GM12878 (cell line): ENCODE measurements around the gene LAMC3. TPM values are rescaled to one million over a fixed set of nuclear protein-coding genes. Genes with fewer than 3 reads are reported as not detected.

ENCODE experiments used
- ATAC-seq: fragments of 200-7000 bp; cut with Tn5 transposase; 3 replicates; pipeline ENCODE4 v1.9.1; 2020; ENCODE audit warnings: mild to moderate bottlenecking, moderate library complexity
- BruUV-seq: library from RNA; stranded (reverse); fragments of 400-500 nt; replicated peaks from 2 replicates; lab custom pipeline; 2021; lab: Mats Ljungman, UMichigan
- CTCF ChIA-PET: fragments of 300-600 bp; sonication (Branson Sonifier 250); formaldehyde crosslinking; extraction: SDS; loops from one replicate; lab custom pipeline; 2021; ENCODE audit warnings: inconsistent platforms; lab: Yijun Ruan, JAX
- POLR2A ChIA-PET: fragments of 350-600 bp; formaldehyde crosslinking; extraction: SDS; loops from one replicate; lab custom pipeline; 2021; ENCODE audit warnings: inconsistent platforms; lab: Charles Lee
- RAD21 ChIA-PET: fragments of 300-600 bp; sonication (Branson Sonifier 250); formaldehyde crosslinking; loops from one replicate; lab custom pipeline; 2023; ENCODE audit warnings: antibody characterized with exemption; ENCODE audit not compliant: unreplicated experiment; lab: Charles Lee
- SMC1A ChIA-PET: fragments of 300-600 bp; sonication (Branson Sonifier 250); formaldehyde crosslinking; loops from one replicate; lab custom pipeline; 2023; ENCODE audit not compliant: unreplicated experiment, uncharacterized antibody; lab: Charles Lee
- DNase-seq: peaks from one replicate; pipeline ENCODE4 v3.0.0-alpha.2; 2011; ENCODE audit warnings: low read depth, low spot score
- FAIRE-seq: peaks from 3 replicates; lab custom pipeline; 2011; peaks lifted over from hg19 to GRCh38; lab: Jason Lieb, UNC
- H2AFZ ChIP-seq: 2 replicates; pipeline ENCODE4 v1.6.0; 2011; ENCODE audit warnings: low read depth, low read length, control low read depth; ENCODE audit not compliant: control insufficient read depth
- H3K27ac ChIP-seq: 2 replicates; pipeline ENCODE4 v1.5.1; 2011; ENCODE audit warnings: control low read depth; ENCODE audit not compliant: control insufficient read depth, insufficient read depth
- H3K27me3 ChIP-seq, 2 experiments: replicated peaks in 1 of 2; 2 replicates each; pipeline versions ENCODE4 v1.6.0 to v1.6.1; 2011; ENCODE audit warnings: low read length in 1 of 2; ENCODE audit not compliant: control insufficient read depth in 2 of 2, insufficient read depth in 2 of 2
- H3K36me3 ChIP-seq, 2 experiments: 2 replicates each; pipeline ENCODE4 v1.5.1; 2011; ENCODE audit warnings: low read length in 1 of 2; ENCODE audit not compliant: control insufficient read depth in 2 of 2, insufficient read depth in 2 of 2
- H3K4me1 ChIP-seq: 2 replicates; pipeline ENCODE4 v1.6.1; 2011; ENCODE audit warnings: mild to moderate bottlenecking, low read length, moderate library complexity, mixed read lengths; ENCODE audit not compliant: control insufficient read depth, insufficient read depth
- H3K4me2 ChIP-seq: 2 replicates; pipeline ENCODE4 v1.6.0; 2011; ENCODE audit warnings: control low read depth; ENCODE audit not compliant: control insufficient read depth, insufficient read depth
- H3K4me3 ChIP-seq: fragments of 200-600 bp; sonication (generic); 2 replicates; pipeline ENCODE4 v1.5.1; 2016
- H3K79me2 ChIP-seq: 2 replicates; pipeline ENCODE4 v1.6.0; 2011; ENCODE audit warnings: low read length; ENCODE audit not compliant: control insufficient read depth, insufficient read depth
- H3K9ac ChIP-seq: 2 replicates; pipeline ENCODE4 v1.8.0; 2011; ENCODE audit warnings: low read length, control low read depth, mixed read lengths; ENCODE audit not compliant: control insufficient read depth, insufficient read depth
- H3K9me3 ChIP-seq: replicated peaks from 3 replicates; pipeline ENCODE4 v1.5.1; 2011; ENCODE audit warnings: mild to moderate bottlenecking, low read length; ENCODE audit not compliant: control insufficient read depth, insufficient read depth
- H4K20me1 ChIP-seq: 2 replicates; pipeline ENCODE4 v1.6.0; 2011; ENCODE audit not compliant: control insufficient read depth, insufficient read depth
- BACH1 ChIP-seq: fragments of 450-650 bp; IDR thresholded peaks from 2 replicates; pipeline ENCODE4 v1.6.1; 2017; ENCODE audit warnings: mild to moderate bottlenecking, borderline replicate concordance
- CBFB ChIP-seq: IDR thresholded peaks from 2 replicates; pipeline ENCODE4 v1.6.1; 2016; ENCODE audit warnings: antibody characterized with exemption, low read depth
- CREB1 ChIP-seq: IDR thresholded peaks from 2 replicates; pipeline ENCODE4 v1.6.1; 2012; ENCODE audit warnings: low read depth, mild to moderate bottlenecking, inconsistent platforms
- HDAC2 ChIP-seq: fragments of 200-600 bp; sonication (generic); IDR thresholded peaks from 2 replicates; pipeline ENCODE4 v1.6.1; 2017
- JUNB ChIP-seq: IDR thresholded peaks from 2 replicates; pipeline ENCODE4 v1.6.1; 2016; ENCODE audit warnings: antibody characterized with exemption, mild to moderate bottlenecking
- NFIC ChIP-seq: IDR thresholded peaks from 2 replicates; pipeline ENCODE4 v1.6.1; 2012; ENCODE audit warnings: low read depth, mild to moderate bottlenecking, inconsistent platforms, low read length, moderate library complexity
- RFX5 ChIP-seq: IDR thresholded peaks from 2 replicates; pipeline ENCODE4 v1.6.1; 2011; ENCODE audit warnings: low read depth, low read length, improper control_type of control experiment
- SREBF1 ChIP-seq: IDR thresholded peaks from 2 replicates; pipeline ENCODE4 v1.6.1; 2012; ENCODE audit warnings: mild to moderate bottlenecking, low read length
- WRNIP1 ChIP-seq: IDR thresholded peaks from 2 replicates; pipeline ENCODE4 v1.6.1; 2011; ENCODE audit warnings: low read depth, low read length, improper control_type of control experiment, borderline replicate concordance
- ZBED1 ChIP-seq: IDR thresholded peaks from 2 replicates; pipeline ENCODE4 v1.6.1; 2016; ENCODE audit warnings: borderline replicate concordance
- ZNF384 ChIP-seq: IDR thresholded peaks from 2 replicates; pipeline ENCODE4 v1.6.1; 2012; ENCODE audit warnings: low read depth, mild to moderate bottlenecking, low read length, improper control_type of control experiment, borderline replicate concordance
- WGBS: methylation state at CpG from one replicate; pipeline ENCODE4 v1.1.6; 2016; ENCODE audit warnings: low lambda C conversion rate; ENCODE audit not compliant: insufficient replicate concordance, insufficient coverage; ENCODE audit errors: missing lambda C conversion rate; 5-methylcytosine and 5-hydroxymethylcytosine counted together
- in situ Hi-C: fragments of 300-500 bp; cut with MboI; formaldehyde crosslinking; loops from 9 replicates; pipeline ENCODE4 v1.14.3; 2018; ENCODE audit warnings: mixed read lengths
- intact Hi-C: fragments of 100-400 bp; cut with micrococcal nuclease; formaldehyde crosslinking; loops from one replicate; pipeline ENCODE4 v1.14.2; 2022; ENCODE audit not compliant: unreplicated experiment
- polyA plus RNA-seq, 11 experiments: library from polyadenylated mRNA; depleted of rRNA in 4 of 11; unstranded in 6 of 11; stranded (reverse) in 5 of 11; fragments of >200 nt; fragmentation: Nextera tagmentation in 4 of 11; fragmentation: Illumina TruSeq in 1 of 11; extraction: Ambion mirVana in 4 of 11; extraction: Trizol in 1 of 11; gene quantifications; 1 replicate in 1 of 11; 2 replicates in 10 of 11; pipeline versions ENCODE4 v1.2.1 to v1.2.3, GENCODE V29; 2011 to 2016; ENCODE audit warnings: inconsistent platforms in 2 of 11, missing spikeins in 2 of 11, low read depth in 1 of 11
- total RNA-seq, 4 experiments: library from RNA; depleted of rRNA in 3 of 4; stranded (reverse); fragments of >200 nt in 3 of 4; fragmentation: Illumina TruSeq in 1 of 4; extraction: Trizol in 1 of 4; gene quantifications; 2 replicates each; pipeline versions ENCODE4 v1.2.1 to v1.2.3, GENCODE V29; 2013 to 2021
- TF ChIP-seq, protein P1 (sequence below): fragments of 450-650 bp; IDR thresholded peaks from 2 replicates; pipeline ENCODE4 v1.6.1; 2014; ENCODE audit warnings: mild to moderate bottlenecking
- TF ChIP-seq, protein P2 (sequence below): IDR thresholded peaks from 2 replicates; pipeline ENCODE4 v1.6.1; 2011; ENCODE audit warnings: borderline replicate concordance, low read depth, mild to moderate bottlenecking, moderate library complexity, mixed read lengths, low read length; ENCODE audit not compliant: insufficient read depth; ENCODE audit errors: extremely low read length
- TF ChIP-seq, protein P3 (sequence below): IDR thresholded peaks from 2 replicates; pipeline ENCODE4 v1.6.1; 2012; ENCODE audit warnings: low read depth, low read length, improper control_type of control experiment

Gene LAMC3
- total and polyA plus RNA-seq, 10 of the 15 experiments (the other 5 are each of a cell fraction or from before 2014, with no cell fraction given), result under 0.01 to 0.08 TPM; not detected in 8

DNA sequence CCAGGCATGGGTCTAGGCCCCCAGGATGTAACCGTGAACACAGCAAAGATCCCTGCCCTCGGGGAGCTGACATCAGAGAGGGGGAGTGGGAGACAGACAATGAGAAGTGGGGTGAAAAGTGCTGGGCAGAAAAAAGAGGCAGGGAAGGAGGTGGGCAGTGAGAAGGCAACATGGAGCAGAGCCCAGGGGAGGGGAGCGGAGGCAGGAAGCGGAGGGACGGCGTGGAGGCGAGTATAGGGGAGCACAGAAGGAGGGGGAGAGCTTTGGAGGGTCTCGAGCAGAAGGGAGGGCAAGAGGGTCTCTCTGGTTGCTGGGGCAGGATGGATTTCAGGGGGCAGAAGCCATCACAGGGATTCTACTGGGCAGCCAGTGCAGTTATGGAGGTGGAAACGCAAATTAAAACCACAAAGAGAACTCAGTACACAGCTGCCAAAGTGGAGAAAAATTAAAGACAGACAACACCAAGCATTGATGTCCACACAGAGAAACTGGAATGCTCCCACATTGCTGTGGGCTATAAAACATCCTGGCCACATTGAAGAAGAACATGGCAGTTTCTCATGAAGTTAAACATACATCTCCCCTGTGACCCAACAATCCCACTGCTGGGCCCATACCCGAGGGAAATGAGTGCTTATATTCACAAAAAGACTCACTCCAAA is 21.1 kb upstream of the LAMC3 start:
- ATAC-seq, result no peak
- 63% methylated on average over 8 of the region's 10 CpGs for WGBS
- FAIRE-seq, result no peak
- Histone ChIP-seq H4K20me1 (no peaks in the 10 kb centered on the region), H3K4me2 (no peak overlapping the region), H3K4me3 (no peak overlapping the region), H3K27ac (no peak overlapping the region), H2AFZ (no peak overlapping the region), H3K4me1 (no peaks in the 10 kb centered on the region), H3K79me2 (no peaks in the 10 kb centered on the region), H3K36me3 (no peaks in the 10 kb centered on the region), H3K9me3 (no peaks in the 10 kb centered on the region), H3K27me3 (no peaks in the 10 kb centered on the region; a peak in 1 of 4 replicates), H3K9ac (no peak overlapping the region)
- SMC1A ChIA-PET, result no interaction called here
- no peak for DNase-seq
- intact Hi-C loops, result no loop called here
- in situ Hi-C loops, result no loop called here
- POLR2A ChIA-PET, result no interaction called here
- TF ChIP-seq NFIC (no peak), CREB1 (no peak), RFX5 (no peak), HDAC2 (no peak), WRNIP1 (no peak)
- no TSS peak for BruUV-seq
- RAD21 ChIA-PET, result no interaction called here
- CTCF ChIA-PET, result no interaction called here

DNA sequence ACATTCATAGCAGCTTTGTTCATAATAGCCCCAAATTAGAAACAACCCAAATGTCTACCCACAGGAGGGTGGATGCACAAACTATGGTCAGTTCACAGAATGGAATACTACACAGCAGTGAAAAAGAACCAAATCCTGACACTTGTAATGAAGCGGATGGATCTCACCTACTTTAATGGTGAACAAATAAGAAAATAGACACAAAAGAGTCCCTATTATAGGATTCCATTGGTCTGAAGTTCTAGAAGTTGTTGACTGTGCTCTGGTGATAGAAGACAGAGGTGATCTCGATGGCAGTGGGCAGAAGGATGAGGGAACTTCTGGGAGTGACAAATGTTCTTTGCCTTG is 20.6 kb upstream of the LAMC3 start:
- H2AFZ ChIP-seq, result no peak overlapping the region
- ChIA-PET POLR2A (no interaction called here), RAD21 (no interaction called here), SMC1A (no interaction called here), CTCF (no interaction called here)
- ATAC-seq, result no peak
- H3K9me3 ChIP-seq, result no peaks in the 10 kb centered on the region
- WGBS, result 32% methylated on average over 2 of the region's 2 CpGs
- no peaks in the 10 kb centered on the region for H3K36me3 ChIP-seq
- in situ Hi-C loops, result no loop called here
- H4K20me1 ChIP-seq, result no peaks in the 10 kb centered on the region
- no peaks in the 10 kb centered on the region for H3K79me2 ChIP-seq
- no peak overlapping the region for H3K9ac ChIP-seq
- H3K4me2 ChIP-seq, result no peak overlapping the region
- H3K27me3 ChIP-seq, result no peaks in the 10 kb centered on the region; a peak in 1 of 4 replicates
- DNase-seq, result no peak
- no TSS peak for BruUV-seq
- FAIRE-seq, result no peak
- no peaks in the 10 kb centered on the region for H3K4me1 ChIP-seq
- H3K4me3 ChIP-seq, result no peak overlapping the region
- no peak overlapping the region for H3K27ac ChIP-seq
- intact Hi-C loops, result no loop called here
- TF ChIP-seq JUNB (no peak), BACH1 (no peak), SREBF1 (no peak), CBFB (no peak), ZBED1 (no peak), ZNF384 (no peak)
- TF ChIP-seq, protein P1, sequence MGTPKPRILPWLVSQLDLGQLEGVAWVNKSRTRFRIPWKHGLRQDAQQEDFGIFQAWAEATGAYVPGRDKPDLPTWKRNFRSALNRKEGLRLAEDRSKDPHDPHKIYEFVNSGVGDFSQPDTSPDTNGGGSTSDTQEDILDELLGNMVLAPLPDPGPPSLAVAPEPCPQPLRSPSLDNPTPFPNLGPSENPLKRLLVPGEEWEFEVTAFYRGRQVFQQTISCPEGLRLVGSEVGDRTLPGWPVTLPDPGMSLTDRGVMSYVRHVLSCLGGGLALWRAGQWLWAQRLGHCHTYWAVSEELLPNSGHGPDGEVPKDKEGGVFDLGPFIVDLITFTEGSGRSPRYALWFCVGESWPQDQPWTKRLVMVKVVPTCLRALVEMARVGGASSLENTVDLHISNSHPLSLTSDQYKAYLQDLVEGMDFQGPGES, result no peak
- TF ChIP-seq, protein P2, sequence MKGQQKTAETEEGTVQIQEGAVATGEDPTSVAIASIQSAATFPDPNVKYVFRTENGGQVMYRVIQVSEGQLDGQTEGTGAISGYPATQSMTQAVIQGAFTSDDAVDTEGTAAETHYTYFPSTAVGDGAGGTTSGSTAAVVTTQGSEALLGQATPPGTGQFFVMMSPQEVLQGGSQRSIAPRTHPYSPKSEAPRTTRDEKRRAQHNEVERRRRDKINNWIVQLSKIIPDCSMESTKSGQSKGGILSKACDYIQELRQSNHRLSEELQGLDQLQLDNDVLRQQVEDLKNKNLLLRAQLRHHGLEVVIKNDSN, result no peak
- TF ChIP-seq, protein P3, sequence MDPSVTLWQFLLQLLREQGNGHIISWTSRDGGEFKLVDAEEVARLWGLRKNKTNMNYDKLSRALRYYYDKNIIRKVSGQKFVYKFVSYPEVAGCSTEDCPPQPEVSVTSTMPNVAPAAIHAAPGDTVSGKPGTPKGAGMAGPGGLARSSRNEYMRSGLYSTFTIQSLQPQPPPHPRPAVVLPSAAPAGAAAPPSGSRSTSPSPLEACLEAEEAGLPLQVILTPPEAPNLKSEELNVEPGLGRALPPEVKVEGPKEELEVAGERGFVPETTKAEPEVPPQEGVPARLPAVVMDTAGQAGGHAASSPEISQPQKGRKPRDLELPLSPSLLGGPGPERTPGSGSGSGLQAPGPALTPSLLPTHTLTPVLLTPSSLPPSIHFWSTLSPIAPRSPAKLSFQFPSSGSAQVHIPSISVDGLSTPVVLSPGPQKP, result no peak
